ENCODE data around the gene RASA2.

The RASA2 gene

GRCh38 chr3:141538568-141539240, 51.9 kb downstream of the RASA2 start:
- peak; percentile 72 for FAIRE-seq

GRCh38 chr3:141539431-141540187, 52.8 kb downstream of the RASA2 start:
- peak; percentile 13 for FAIRE-seq

GRCh38 chr3:141540531-141540930, 53.7 kb downstream of the RASA2 start:
- FAIRE-seq, result peak; percentile 87

GRCh38 chr3:141542202-141542969, 55.6 kb downstream of the RASA2 start:
- peak; percentile 33 for FAIRE-seq

GRCh38 chr3:141542989-141543388, 56.2 kb downstream of the RASA2 start:
- FAIRE-seq, result peak; percentile 55

- FAIRE-seq, result no peak
Observed at GRCh38 chr3:141544697-141545096, 57.9 kb downstream of the RASA2 start.

GRCh38 chr3:141546081-141546480, 59.3 kb downstream of the RASA2 start:
- FAIRE-seq, result no peak

GRCh38 chr3:141546586-141546985, 59.8 kb downstream of the RASA2 start:
- peak; percentile 56 for FAIRE-seq

GRCh38 chr3:141547791-141548190, 61.0 kb downstream of the RASA2 start:
- FAIRE-seq, result no peak

- FAIRE-seq, result no peak
Observed at GRCh38 chr3:141550926-141551665, 64.3 kb downstream of the RASA2 start.

GRCh38 chr3:141552440-141552991, 65.7 kb downstream of the RASA2 start:
- FAIRE-seq, result no peak

- FAIRE-seq, result no peak
Observed at GRCh38 chr3:141553055-141553454, 66.2 kb downstream of the RASA2 start.

GRCh38 chr3:141556034-141556433, 69.2 kb downstream of the RASA2 start:
- no peak for FAIRE-seq

GRCh38 chr3:141557961-141558706, 71.3 kb downstream of the RASA2 start:
- FAIRE-seq, result peak; percentile 51

GRCh38 chr3:141561426-141562034, 74.7 kb downstream of the RASA2 start:
- FAIRE-seq, result peak; percentile 86

- FAIRE-seq, result no peak
Observed at GRCh38 chr3:141564241-141564640, 77.4 kb downstream of the RASA2 start.

- no peak for FAIRE-seq
Observed at GRCh38 chr3:141570068-141570467, 83.2 kb downstream of the RASA2 start.

- peak; percentile 99 for FAIRE-seq
Observed at GRCh38 chr3:141575879-141576743, 89.3 kb downstream of the RASA2 start.

- no peak for FAIRE-seq
Observed at GRCh38 chr3:141576744-141577052, 89.9 kb downstream of the RASA2 start.

GRCh38 chr3:141578202-141578973, 91.6 kb downstream of the RASA2 start:
- no peak for FAIRE-seq
